ENCODE data around the gene KLHL36. TPM values are rescaled to one million over a fixed set of nuclear protein-coding genes. Genes with fewer than 3 reads are reported as not detected.

KLHL36 gene
- total and polyA plus RNA-seq, 9 of the 15 experiments (the other 6 are each of a cell fraction or from before 2014, with no cell fraction given), result 2.1 to 51.2 (median 18.5) TPM

DNA sequence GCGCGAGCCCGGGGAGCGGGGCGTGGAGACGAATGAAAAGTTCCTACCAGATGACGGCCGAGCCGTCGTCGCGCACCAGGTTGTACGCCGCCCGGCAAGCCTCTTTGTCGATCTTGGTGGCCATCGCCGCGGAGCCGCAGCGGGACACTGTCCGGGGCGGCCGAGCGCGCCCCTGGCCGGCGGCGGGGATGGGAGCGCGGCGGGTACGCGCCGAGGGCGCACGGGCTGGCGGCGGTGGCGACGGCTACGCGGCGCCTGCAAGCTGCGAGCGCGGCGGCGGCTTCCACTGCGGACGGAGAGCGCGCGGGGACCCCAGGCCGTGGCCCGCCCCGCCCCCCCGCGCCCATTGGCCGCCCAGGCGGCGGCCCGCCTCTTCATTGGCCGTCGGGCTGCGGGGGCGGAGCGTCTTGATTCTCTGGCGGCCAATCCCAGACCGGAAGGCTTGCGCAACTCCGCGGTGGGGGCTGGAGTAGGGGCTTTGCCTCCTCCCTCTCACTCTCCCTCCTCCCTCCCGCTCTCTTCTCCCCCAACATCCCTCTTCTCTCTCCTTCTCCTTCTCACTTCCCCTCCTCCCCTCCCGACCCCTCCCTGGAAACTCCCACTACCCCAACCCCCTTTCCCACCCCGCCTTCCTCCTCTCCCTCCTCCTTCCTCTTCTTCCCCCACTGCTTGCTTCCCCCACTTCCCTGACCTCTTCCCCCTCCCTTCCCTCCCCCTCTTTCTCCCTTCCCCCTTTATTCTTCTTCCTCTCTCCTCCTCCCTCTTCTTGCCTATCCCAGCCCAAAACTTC is 30.3 kb upstream of the KLHL36 start, which contains the start of gene COTL1 (continued):
- TF ChIP-seq ZNF551 (CRISPR knock-in tag; IDR thresholded peaks at IDR 0.05), result no peak
- no peak for TF ChIP-seq BRD4 (IDR thresholded peaks at IDR 0.05)
- TF ChIP-seq, protein P1, sequence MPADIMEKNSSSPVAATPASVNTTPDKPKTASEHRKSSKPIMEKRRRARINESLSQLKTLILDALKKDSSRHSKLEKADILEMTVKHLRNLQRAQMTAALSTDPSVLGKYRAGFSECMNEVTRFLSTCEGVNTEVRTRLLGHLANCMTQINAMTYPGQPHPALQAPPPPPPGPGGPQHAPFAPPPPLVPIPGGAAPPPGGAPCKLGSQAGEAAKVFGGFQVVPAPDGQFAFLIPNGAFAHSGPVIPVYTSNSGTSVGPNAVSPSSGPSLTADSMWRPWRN (IDR thresholded peaks at IDR 0.05; ENCODE audit: low read depth), result no peak
- TF ChIP-seq FOXA1 (IDR thresholded peaks at IDR 0.05; ENCODE audit: borderline replicate concordance), result no peak
- TF ChIP-seq NFIX (CRISPR knock-in tag; IDR thresholded peaks at IDR 0.05; ENCODE audit: low read depth), result no peak
- TF ChIP-seq, protein P2, sequence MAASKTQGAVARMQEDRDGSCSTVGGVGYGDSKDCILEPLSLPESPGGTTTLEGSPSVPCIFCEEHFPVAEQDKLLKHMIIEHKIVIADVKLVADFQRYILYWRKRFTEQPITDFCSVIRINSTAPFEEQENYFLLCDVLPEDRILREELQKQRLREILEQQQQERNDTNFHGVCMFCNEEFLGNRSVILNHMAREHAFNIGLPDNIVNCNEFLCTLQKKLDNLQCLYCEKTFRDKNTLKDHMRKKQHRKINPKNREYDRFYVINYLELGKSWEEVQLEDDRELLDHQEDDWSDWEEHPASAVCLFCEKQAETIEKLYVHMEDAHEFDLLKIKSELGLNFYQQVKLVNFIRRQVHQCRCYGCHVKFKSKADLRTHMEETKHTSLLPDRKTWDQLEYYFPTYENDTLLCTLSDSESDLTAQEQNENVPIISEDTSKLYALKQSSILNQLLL (CRISPR knock-in tag; IDR thresholded peaks at IDR 0.05; ENCODE audit: borderline replicate concordance), result no peak
- TF ChIP-seq, protein P3, sequence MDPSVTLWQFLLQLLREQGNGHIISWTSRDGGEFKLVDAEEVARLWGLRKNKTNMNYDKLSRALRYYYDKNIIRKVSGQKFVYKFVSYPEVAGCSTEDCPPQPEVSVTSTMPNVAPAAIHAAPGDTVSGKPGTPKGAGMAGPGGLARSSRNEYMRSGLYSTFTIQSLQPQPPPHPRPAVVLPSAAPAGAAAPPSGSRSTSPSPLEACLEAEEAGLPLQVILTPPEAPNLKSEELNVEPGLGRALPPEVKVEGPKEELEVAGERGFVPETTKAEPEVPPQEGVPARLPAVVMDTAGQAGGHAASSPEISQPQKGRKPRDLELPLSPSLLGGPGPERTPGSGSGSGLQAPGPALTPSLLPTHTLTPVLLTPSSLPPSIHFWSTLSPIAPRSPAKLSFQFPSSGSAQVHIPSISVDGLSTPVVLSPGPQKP (CRISPR knock-in tag; IDR thresholded peaks at IDR 0.05), result no peak
- no peak for TF ChIP-seq ZNF239 (CRISPR knock-in tag; IDR thresholded peaks at IDR 0.05)
- no peak for TF ChIP-seq ZNF507 (tag; conservative IDR thresholded peaks at IDR 0.05)
- TF ChIP-seq, protein P4, sequence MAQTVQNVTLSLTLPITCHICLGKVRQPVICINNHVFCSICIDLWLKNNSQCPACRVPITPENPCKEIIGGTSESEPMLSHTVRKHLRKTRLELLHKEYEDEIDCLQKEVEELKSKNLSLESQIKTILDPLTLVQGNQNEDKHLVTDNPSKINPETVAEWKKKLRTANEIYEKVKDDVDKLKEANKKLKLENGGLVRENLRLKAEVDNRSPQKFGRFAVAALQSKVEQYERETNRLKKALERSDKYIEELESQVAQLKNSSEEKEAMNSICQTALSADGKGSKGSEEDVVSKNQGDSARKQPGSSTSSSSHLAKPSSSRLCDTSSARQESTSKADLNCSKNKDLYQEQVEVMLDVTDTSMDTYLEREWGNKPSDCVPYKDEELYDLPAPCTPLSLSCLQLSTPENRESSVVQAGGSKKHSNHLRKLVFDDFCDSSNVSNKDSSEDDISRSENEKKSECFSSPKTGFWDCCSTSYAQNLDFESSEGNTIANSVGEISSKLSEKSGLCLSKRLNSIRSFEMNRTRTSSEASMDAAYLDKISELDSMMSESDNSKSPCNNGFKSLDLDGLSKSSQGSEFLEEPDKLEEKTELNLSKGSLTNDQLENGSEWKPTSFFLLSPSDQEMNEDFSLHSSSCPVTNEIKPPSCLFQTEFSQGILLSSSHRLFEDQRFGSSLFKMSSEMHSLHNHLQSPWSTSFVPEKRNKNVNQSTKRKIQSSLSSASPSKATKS (CRISPR knock-in tag; IDR thresholded peaks at IDR 0.05), result no peak
- TF ChIP-seq TARDBP (IDR thresholded peaks at IDR 0.05), result peak; percentile 61; the same call in 1 of the 2 replicates
- TF ChIP-seq, protein P5, sequence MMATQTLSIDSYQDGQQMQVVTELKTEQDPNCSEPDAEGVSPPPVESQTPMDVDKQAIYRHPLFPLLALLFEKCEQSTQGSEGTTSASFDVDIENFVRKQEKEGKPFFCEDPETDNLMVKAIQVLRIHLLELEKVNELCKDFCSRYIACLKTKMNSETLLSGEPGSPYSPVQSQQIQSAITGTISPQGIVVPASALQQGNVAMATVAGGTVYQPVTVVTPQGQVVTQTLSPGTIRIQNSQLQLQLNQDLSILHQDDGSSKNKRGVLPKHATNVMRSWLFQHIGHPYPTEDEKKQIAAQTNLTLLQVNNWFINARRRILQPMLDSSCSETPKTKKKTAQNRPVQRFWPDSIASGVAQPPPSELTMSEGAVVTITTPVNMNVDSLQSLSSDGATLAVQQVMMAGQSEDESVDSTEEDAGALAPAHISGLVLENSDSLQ (IDR thresholded peaks at IDR 0.05), result peak; percentile 41
- no peak for TF ChIP-seq TEAD2 (tag; IDR thresholded peaks at IDR 0.05)
- no peak for TF ChIP-seq LEF1 (IDR thresholded peaks at IDR 0.05)
- peak; percentile 79; the same call in 1 of the 2 replicates for TF ChIP-seq MBD2 (IDR thresholded peaks at IDR 0.05; ENCODE audit: borderline replicate concordance, low read depth)
- TF ChIP-seq, protein P6, sequence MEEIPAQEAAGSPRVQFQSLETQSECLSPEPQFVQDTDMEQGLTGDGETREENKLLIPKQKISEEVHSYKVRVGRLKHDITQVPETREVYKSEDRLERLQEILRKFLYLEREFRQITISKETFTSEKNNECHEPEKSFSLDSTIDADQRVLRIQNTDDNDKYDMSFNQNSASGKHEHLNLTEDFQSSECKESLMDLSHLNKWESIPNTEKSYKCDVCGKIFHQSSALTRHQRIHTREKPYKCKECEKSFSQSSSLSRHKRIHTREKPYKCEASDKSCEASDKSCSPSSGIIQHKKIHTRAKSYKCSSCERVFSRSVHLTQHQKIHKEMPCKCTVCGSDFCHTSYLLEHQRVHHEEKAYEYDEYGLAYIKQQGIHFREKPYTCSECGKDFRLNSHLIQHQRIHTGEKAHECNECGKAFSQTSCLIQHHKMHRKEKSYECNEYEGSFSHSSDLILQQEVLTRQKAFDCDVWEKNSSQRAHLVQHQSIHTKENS (CRISPR knock-in tag; IDR thresholded peaks at IDR 0.05), result no peak
- no peak for TF ChIP-seq ZNF354B (CRISPR knock-in tag; IDR thresholded peaks at IDR 0.05)
- TF ChIP-seq, protein P7, sequence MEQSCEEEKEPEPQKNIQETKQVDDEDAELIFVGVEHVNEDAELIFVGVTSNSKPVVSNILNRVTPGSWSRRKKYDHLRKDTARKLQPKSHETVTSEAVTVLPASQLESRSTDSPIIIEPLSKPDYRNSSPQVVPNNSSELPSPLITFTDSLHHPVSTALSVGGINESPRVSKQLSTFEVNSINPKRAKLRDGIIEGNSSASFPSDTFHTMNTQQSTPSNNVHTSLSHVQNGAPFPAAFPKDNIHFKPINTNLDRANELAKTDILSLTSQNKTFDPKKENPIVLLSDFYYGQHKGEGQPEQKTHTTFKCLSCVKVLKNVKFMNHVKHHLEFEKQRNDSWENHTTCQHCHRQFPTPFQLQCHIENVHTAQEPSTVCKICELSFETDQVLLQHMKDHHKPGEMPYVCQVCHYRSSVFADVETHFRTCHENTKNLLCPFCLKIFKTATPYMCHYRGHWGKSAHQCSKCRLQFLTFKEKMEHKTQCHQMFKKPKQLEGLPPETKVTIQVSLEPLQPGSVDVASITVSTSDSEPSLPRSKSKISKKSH (CRISPR knock-in tag; IDR thresholded peaks at IDR 0.05), result no peak
- TF ChIP-seq HNRNPLL (IDR thresholded peaks at IDR 0.05; ENCODE audit: low read depth, low read length, poor library complexity, severe bottlenecking), result no peak
